GM12892 (cell line): ENCODE data around the gene BSN.
"Not testable (repeated sequence)": the region's sequence is repeated elsewhere in the genome, so short reads cannot be mapped to it uniquely, and the experiment has no call there.

Experiments
- POLR2A ChIP-seq: IDR thresholded peaks from 2 replicates; pipeline ENCODE4 v1.6.1; 2011; ENCODE audit warnings: low read depth, low read length, control low read depth
- POLR2AphosphoS5 ChIP-seq: IDR thresholded peaks from 2 replicates; pipeline ENCODE4 v1.6.1; 2011; ENCODE audit warnings: low read depth, low read length, control low read depth

DNA sequence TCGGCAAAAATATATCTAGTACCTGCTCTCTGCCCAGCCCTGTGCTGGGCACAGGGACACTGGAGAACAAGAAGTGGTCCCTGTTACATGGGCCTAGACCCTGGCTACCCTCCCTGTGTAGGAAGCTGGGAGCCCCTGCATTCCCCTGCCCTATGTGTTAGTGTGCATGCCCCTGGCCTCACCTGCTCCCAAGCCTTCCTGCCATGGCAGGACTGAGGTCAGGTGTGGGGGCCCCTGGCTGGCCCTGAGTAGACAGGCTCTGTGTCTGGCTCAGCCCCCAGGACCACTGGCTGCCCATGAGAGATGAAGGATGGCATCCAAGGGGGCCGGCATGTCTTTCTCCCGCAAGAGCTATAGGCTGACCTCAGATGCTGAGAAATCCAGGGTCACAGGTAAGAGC is 136.6 kb downstream of the BSN start:
- TF ChIP-seq POLR2AphosphoS5, POLR2A: not testable (repeated sequence)
